ENCODE results near the gene ZNF20.

DNA sequence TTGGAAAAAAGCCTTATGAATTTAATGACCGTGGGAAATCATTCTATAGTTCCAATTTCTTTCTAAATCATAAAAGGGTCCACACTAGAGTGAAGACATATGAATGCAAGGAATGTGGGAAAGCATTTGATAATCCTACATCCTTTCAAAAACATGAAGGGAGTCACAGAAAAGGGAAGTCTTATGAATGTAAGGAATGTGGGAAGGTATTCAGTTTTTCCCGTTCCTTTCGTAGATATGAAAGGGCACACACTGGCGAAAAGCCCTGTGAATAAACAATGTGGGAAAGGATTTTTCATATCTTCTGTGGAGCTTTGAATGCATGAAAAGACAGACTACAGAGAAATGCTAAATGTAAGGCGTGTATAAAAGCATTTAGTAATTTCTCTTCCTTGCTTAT lies 27.0 kb downstream of the ZNF20 start:
- TF ChIP-seq, protein P1, sequence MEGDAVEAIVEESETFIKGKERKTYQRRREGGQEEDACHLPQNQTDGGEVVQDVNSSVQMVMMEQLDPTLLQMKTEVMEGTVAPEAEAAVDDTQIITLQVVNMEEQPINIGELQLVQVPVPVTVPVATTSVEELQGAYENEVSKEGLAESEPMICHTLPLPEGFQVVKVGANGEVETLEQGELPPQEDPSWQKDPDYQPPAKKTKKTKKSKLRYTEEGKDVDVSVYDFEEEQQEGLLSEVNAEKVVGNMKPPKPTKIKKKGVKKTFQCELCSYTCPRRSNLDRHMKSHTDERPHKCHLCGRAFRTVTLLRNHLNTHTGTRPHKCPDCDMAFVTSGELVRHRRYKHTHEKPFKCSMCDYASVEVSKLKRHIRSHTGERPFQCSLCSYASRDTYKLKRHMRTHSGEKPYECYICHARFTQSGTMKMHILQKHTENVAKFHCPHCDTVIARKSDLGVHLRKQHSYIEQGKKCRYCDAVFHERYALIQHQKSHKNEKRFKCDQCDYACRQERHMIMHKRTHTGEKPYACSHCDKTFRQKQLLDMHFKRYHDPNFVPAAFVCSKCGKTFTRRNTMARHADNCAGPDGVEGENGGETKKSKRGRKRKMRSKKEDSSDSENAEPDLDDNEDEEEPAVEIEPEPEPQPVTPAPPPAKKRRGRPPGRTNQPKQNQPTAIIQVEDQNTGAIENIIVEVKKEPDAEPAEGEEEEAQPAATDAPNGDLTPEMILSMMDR (conservative IDR thresholded peaks at IDR 0.05) = no peak
- no peak for TF ChIP-seq EZH2 (IDR thresholded peaks at IDR 0.05; ENCODE audit: low read depth)

Measured in PC-9 (cell line).